Measurements from ENCODE around the gene ANAPC15.

ANAPC15 gene

GRCh38 chr11:72061739-72062396 lies 50.6 kb downstream of the ANAPC15 start:
- in situ Hi-C loops (cut with MboI; ENCODE audit: low sequenced_read_pairs) = no loop called here

Data from HL-60/S4 (cell line).